Ovary (tissue), 3 donors: ENCODE data around the gene NRIP1.

Experiments used
- CTCF ChIP-seq, 3 donors: fragments of 450-650 bp in 2 of 3; fragments of 200-600 bp in 1 of 3; IDR thresholded peaks; one replicate each; pipeline versions ENCODE4 v1.5.1 to v1.8.0; 2016 to 2022; ENCODE audit warnings: antibody characterized with exemption in 3 of 3, mild to moderate bottlenecking in 1 of 3
- POLR2A ChIP-seq: fragments of 450-650 bp; IDR thresholded peaks from one replicate; pipeline ENCODE4 v1.6.1; 2017; ENCODE audit warnings: antibody characterized with exemption, mild to moderate bottlenecking, moderate library complexity
- donor health status: DM: no; HTN: no; CAD: no.

GRCh38 chr21:15028186-15028585 lies 36.6 kb downstream of the NRIP1 start:
- no peak for TF ChIP-seq CTCF (IDR thresholded peaks at IDR 0.05)
- TF ChIP-seq POLR2A, result no peak
